Measurements from ENCODE around the gene SUFU. TPM values are rescaled to one million over a fixed set of nuclear protein-coding genes. Genes with fewer than 3 reads are reported as not detected.

The SUFU gene
- total and polyA plus RNA-seq, 2 of the 13 experiments (the other 11 are each of a cell fraction or from before 2014, with no cell fraction given), result 2.9 to 5.5 TPM

- no peak for TF ChIP-seq CENPBD1 (CRISPR knock-in tag; IDR thresholded peaks at IDR 0.05; ENCODE audit: borderline replicate concordance, low read depth)
- TF ChIP-seq ZNF678 (CRISPR knock-in tag; IDR thresholded peaks at IDR 0.05), result no peak
- peak; percentile 49; the same call in 1 of the 2 replicates for TF ChIP-seq MIER3 (CRISPR knock-in tag; IDR thresholded peaks at IDR 0.05; ENCODE audit: borderline replicate concordance)
- no peak for TF ChIP-seq NR2F6 (IDR thresholded peaks at IDR 0.05)
- TF ChIP-seq NR2F6 (CRISPR knock-in tag; IDR thresholded peaks at IDR 0.05), result no peak
- peak; percentile 40; the same call in 1 of the 2 replicates for TF ChIP-seq PHF21A (CRISPR knock-in tag; IDR thresholded peaks at IDR 0.05)
- peak; percentile 99 for TF ChIP-seq ZNF639 (CRISPR knock-in tag; conservative IDR thresholded peaks at IDR 0.05)
- no peak for TF ChIP-seq PRDM4 (CRISPR knock-in tag; IDR thresholded peaks at IDR 0.05; ENCODE audit: borderline replicate concordance)
- TF ChIP-seq ZNF235 (CRISPR knock-in tag; IDR thresholded peaks at IDR 0.05; ENCODE audit: borderline replicate concordance), result 0 out of 2 replicates have a peak, but pooled peaks have one; percentile 76
- no peak for TF ChIP-seq ZNF280D (CRISPR knock-in tag; IDR thresholded peaks at IDR 0.05)
- TF ChIP-seq E2F2 (CRISPR knock-in tag; IDR thresholded peaks at IDR 0.05; ENCODE audit: borderline replicate concordance), result no peak
- no peak for TF ChIP-seq ZNF598 (CRISPR knock-in tag; IDR thresholded peaks at IDR 0.05; ENCODE audit: borderline replicate concordance)
Measured at GRCh38 chr10:102641880-102642735, 138.3 kb downstream of the SUFU start (continued).

All from HepG2 (cell line).